ENCODE measurements around the gene SLC36A4. TPM values are rescaled to one million over a fixed set of nuclear protein-coding genes. Genes with fewer than 3 reads are reported as not detected.

The SLC36A4 gene
- total RNA-seq, 1 donor from 2014 or later: 67.6 TPM

DNA sequence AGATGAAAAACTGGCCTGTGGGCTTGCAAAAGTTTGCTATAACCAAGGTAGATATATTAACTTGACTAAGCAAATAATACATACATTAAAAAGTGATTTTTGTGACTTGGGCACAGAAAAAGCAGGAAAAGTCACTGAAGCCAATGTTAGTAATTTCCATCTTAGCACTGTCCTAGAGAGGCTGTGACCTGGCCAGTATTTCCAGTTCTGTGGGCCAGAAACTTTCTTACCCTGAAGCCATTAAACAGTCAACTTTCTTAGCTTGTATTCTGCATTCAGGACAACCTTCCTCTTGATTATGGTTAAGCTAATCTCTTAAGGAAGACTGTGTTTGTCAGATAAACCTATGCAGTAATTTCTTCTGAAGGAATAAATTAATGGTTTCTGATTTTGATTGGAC is 22.3 kb upstream of the SLC36A4 start:
- Mint-ChIP-seq H3K4me3 (no peak overlapping the region), H3K27me3 (ENCODE audit: insufficient read depth, low read depth) (peaks cover 4% of the 10 kb centered on the region), H3K27ac (no peak overlapping the region), H3K4me1 (peaks cover 19% of the 10 kb centered on the region), H3K36me3 (no peaks in the 10 kb centered on the region), H3K9me3 (no peaks in the 10 kb centered on the region)
- H3K4me3 ChIP-seq: no peak overlapping the region
- H3K36me3 ChIP-seq: no peaks in the 10 kb centered on the region
- DNase-seq (ENCODE audit: low spot score): no peak
- no peak overlapping the region for H3K27ac ChIP-seq
- TF ChIP-seq, protein P1, sequence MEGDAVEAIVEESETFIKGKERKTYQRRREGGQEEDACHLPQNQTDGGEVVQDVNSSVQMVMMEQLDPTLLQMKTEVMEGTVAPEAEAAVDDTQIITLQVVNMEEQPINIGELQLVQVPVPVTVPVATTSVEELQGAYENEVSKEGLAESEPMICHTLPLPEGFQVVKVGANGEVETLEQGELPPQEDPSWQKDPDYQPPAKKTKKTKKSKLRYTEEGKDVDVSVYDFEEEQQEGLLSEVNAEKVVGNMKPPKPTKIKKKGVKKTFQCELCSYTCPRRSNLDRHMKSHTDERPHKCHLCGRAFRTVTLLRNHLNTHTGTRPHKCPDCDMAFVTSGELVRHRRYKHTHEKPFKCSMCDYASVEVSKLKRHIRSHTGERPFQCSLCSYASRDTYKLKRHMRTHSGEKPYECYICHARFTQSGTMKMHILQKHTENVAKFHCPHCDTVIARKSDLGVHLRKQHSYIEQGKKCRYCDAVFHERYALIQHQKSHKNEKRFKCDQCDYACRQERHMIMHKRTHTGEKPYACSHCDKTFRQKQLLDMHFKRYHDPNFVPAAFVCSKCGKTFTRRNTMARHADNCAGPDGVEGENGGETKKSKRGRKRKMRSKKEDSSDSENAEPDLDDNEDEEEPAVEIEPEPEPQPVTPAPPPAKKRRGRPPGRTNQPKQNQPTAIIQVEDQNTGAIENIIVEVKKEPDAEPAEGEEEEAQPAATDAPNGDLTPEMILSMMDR (IDR thresholded peaks at IDR 0.05): no peak
- TF ChIP-seq EZH2 (IDR thresholded peaks at IDR 0.05) (no peak), EZH2phosphoT487 (IDR thresholded peaks at IDR 0.05) (no peak)
- no peaks in the 10 kb centered on the region for H3K27me3 ChIP-seq
- peaks cover 7% of the 10 kb centered on the region for H3F3A ChIP-seq (ENCODE audit: low read depth)
- H3K4me1 ChIP-seq: peaks cover 19% of the 10 kb centered on the region
- H4K20me1 ChIP-seq (ENCODE audit: low read depth): no peaks in the 10 kb centered on the region
- no peak overlapping the region for H3K4me2 ChIP-seq
- H2AFZ ChIP-seq (replicated peaks): no peak overlapping the region
- no peaks in the 10 kb centered on the region for H3K79me2 ChIP-seq (ENCODE audit: low read depth)
- no peak overlapping the region for H3K9ac ChIP-seq
- H3K9me3 ChIP-seq (ENCODE audit: low read depth): no peaks in the 10 kb centered on the region

DNA sequence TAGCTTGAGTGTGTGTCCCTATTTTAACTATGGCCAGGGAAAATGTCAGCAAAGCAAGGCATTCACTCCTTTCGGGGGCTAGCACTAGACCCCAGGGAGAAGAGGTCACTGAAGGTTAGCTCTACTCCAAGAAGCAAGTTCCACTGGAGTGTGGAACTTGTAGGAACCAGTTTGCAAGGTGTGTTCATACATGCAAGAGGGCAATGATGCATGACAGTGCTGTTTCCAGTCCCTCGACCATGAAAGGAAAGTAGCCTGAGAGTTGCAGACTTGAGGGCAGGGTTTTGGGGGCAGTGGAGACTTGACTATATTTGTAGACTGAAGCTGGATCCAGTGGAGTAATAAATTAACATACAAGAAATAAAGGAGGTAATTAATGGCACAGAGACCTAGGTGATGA is 21.6 kb upstream of the SLC36A4 start:
- H3F3A ChIP-seq (ENCODE audit: low read depth): peaks cover 7% of the 10 kb centered on the region
- no peak for TF ChIP-seq EZH2phosphoT487 (IDR thresholded peaks at IDR 0.05)
- TF ChIP-seq EZH2 (IDR thresholded peaks at IDR 0.05): no peak
- TF ChIP-seq, protein P1 (IDR thresholded peaks at IDR 0.05): no peak
- H3K79me2 ChIP-seq (ENCODE audit: low read depth): no peaks in the 10 kb centered on the region
- Mint-ChIP-seq H3K27me3 (ENCODE audit: insufficient read depth, low read depth) (peaks cover 4% of the 10 kb centered on the region), H3K4me1 (peaks cover 19% of the 10 kb centered on the region), H3K4me3 (no peak overlapping the region), H3K36me3 (no peaks in the 10 kb centered on the region), H3K9me3 (no peaks in the 10 kb centered on the region), H3K27ac (no peak overlapping the region)
- H3K9ac ChIP-seq: no peak overlapping the region
- peak overlapping the region; percentile 55 for H3K4me2 ChIP-seq
- H3K4me1 ChIP-seq: peaks cover 19% of the 10 kb centered on the region
- no peak overlapping the region for H2AFZ ChIP-seq (replicated peaks)
- peak overlapping the region; percentile 69 for H3K27ac ChIP-seq
- no peaks in the 10 kb centered on the region for H4K20me1 ChIP-seq (ENCODE audit: low read depth)
- no peaks in the 10 kb centered on the region for H3K9me3 ChIP-seq (ENCODE audit: low read depth)
- no peaks in the 10 kb centered on the region for H3K36me3 ChIP-seq
- H3K4me3 ChIP-seq: no peak overlapping the region
- no peaks in the 10 kb centered on the region for H3K27me3 ChIP-seq
- no peak for DNase-seq (ENCODE audit: low spot score)

DNA sequence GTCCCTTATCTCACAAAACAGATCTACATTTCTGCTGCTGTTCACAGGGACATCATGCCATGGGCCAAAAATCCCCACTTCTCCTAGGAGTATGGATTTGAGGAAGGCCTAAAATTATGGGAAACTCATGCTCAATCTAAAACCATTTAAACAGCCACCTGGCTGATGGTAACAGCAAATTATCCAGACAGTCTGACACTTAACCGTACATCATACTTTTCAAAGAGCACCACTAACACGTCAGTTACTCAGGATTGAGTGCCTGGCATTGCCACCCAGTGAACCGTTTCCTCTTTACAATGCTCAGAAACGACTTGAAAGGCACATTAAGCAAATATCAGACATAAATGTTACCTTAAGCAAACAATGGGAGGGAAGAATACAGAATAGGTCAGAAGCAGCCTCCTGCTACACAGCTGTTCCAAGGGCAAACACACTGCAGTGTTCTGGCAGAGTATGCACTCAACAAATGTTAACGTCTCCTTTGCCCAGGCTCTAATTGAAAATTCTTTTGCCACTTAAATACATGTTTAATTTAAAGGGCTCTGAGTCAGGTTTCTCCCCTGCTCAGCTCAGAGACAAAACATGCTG is 18.8 kb upstream of the SLC36A4 start:
- Histone ChIP-seq H3K9ac (no peak overlapping the region), H3K4me3 (no peak overlapping the region), H3K79me2 (ENCODE audit: low read depth) (no peaks in the 10 kb centered on the region), H3K9me3 (ENCODE audit: low read depth) (no peaks in the 10 kb centered on the region), H3F3A (ENCODE audit: low read depth) (peaks cover 7% of the 10 kb centered on the region), H3K27ac (no peak overlapping the region), H3K4me1 (peaks cover 19% of the 10 kb centered on the region), H2AFZ (replicated peaks) (no peak overlapping the region), H3K27me3 (no peaks in the 10 kb centered on the region), H3K4me2 (no peak overlapping the region), H4K20me1 (ENCODE audit: low read depth) (no peaks in the 10 kb centered on the region), H3K36me3 (no peaks in the 10 kb centered on the region)
- H3K4me3 Mint-ChIP-seq: no peak overlapping the region
- H3K27ac Mint-ChIP-seq: no peak overlapping the region
- H3K9me3 Mint-ChIP-seq: no peaks in the 10 kb centered on the region
- peaks cover 19% of the 10 kb centered on the region for H3K4me1 Mint-ChIP-seq
- no peak for DNase-seq (ENCODE audit: low spot score)
- H3K36me3 Mint-ChIP-seq: no peaks in the 10 kb centered on the region
- TF ChIP-seq EZH2 (IDR thresholded peaks at IDR 0.05): no peak
- TF ChIP-seq EZH2phosphoT487 (IDR thresholded peaks at IDR 0.05): no peak
- TF ChIP-seq, protein P1 (IDR thresholded peaks at IDR 0.05): no peak
- peaks cover 4% of the 10 kb centered on the region for H3K27me3 Mint-ChIP-seq (ENCODE audit: insufficient read depth, low read depth)
